AG04449 (cell line): ENCODE measurements around the gene GREM1.

Experiments
- CTCF ChIA-PET: fragments of 350-600 bp; formaldehyde crosslinking; extraction: SDS; loops from one replicate; lab custom pipeline; 2021; ENCODE audit warnings: antibody characterized with exemption; lab: Yijun Ruan, JAX
- POLR2A ChIA-PET: fragments of 400-600, 350-600 bp; formaldehyde crosslinking; extraction: SDS; loops from one replicate; lab custom pipeline; 2020; ENCODE audit warnings: antibody characterized with exemption, inconsistent platforms; lab: Yijun Ruan, JAX
- DNase-seq: peaks from one replicate; pipeline ENCODE4 v3.0.0-alpha.2; 2010; ENCODE audit warnings: low read depth, low spot score
- H3K4me3 ChIP-seq: 2 replicates; pipeline ENCODE4 v1.5.1; 2011; ENCODE audit warnings: low read depth, mild to moderate bottlenecking, control low read depth, low read length
- CTCF ChIP-seq: IDR thresholded peaks from one replicate; pipeline ENCODE4 v1.5.1; 2011; ENCODE audit warnings: mild to moderate bottlenecking, moderate library complexity, low read length, control low read depth, inconsistent platforms; ENCODE audit not compliant: insufficient read depth; ENCODE audit errors: missing control alignments

GREM1 gene

GRCh38 chr15:32709295-32710033 is 8.3 kb upstream of the GREM1 start:
- TF ChIP-seq CTCF = no peak
- POLR2A ChIA-PET = no interaction called here
- H3K4me3 ChIP-seq = no peak overlapping the region
- CTCF ChIA-PET = interaction anchor here (0.6 kb wide), 1 partner anchor 47 kb away, joined by 4 read pairs; no protein-coding TSS in a partner anchor
- DNase-seq = no peak

- no peak for DNase-seq
- TF ChIP-seq CTCF = no peak
- ChIA-PET POLR2A (no interaction called here), CTCF (interaction anchor here (1.1 to 5.3 kb wide), 5 partner anchors 9 to 65 kb away, joined by 3 to 41 read pairs (median 5); no protein-coding TSS in a partner anchor)
- no peak overlapping the region for H3K4me3 ChIP-seq
Measured at GRCh38 chr15:32715276-32715675, 2.5 kb upstream of the GREM1 start.

- ChIA-PET CTCF (interaction anchor here (0.7 to 5.3 kb wide), 6 partner anchors 11 to 246 kb away, joined by 3 to 41 read pairs (median 4); no protein-coding TSS in a partner anchor), POLR2A (interaction anchor here (0.7 kb wide), 1 partner anchor 135 kb away, joined by 3 read pairs; no protein-coding TSS in a partner anchor)
- no peak for DNase-seq
- no peak for TF ChIP-seq CTCF
- H3K4me3 ChIP-seq = no peak overlapping the region; the same call in 1 of the 2 replicates
Measured at GRCh38 chr15:32716216-32716914, 1.4 kb upstream of the GREM1 start.

- H3K4me3 ChIP-seq = peak overlapping the region; percentile 62
- DNase-seq = no peak
- ChIA-PET POLR2A (interaction anchor here (0.7 kb wide), 1 partner anchor 134 kb away, joined by 3 read pairs; no protein-coding TSS in a partner anchor), CTCF (interaction anchor here (0.7 to 5.3 kb wide), 6 partner anchors 12 to 245 kb away, joined by 3 to 41 read pairs (median 4); no protein-coding TSS in a partner anchor)
- no peak for TF ChIP-seq CTCF
Measured at GRCh38 chr15:32716915-32717425, 834 bp upstream of the GREM1 start.

GRCh38 chr15:32718227-32718820 is 520 bp downstream of the GREM1 start:
- ChIA-PET POLR2A (interaction anchor here (0.8 to 5.6 kb wide), 11 partner anchors 13 to 151 kb away, joined by 3 to 24 read pairs (median 4); no protein-coding TSS in a partner anchor), CTCF (interaction anchor here (1.3 to 1.8 kb wide), 2 partner anchors 55 to 69 kb away, joined by 3 to 8 read pairs; no protein-coding TSS in a partner anchor)
- H3K4me3 ChIP-seq = peak overlapping the region; percentile 93
- no peak for DNase-seq
- no peak for TF ChIP-seq CTCF
